GM04503 (cell line): ENCODE measurements around the gene PPP1R10.
"Not testable (repeated sequence)": the region's sequence is repeated elsewhere in the genome, so short reads cannot be mapped to it uniquely, and the experiment has no call there.

Experiments used
- DNase-seq: peaks from one replicate; pipeline ENCODE4 v3.0.0-alpha.2; 2012; ENCODE audit warnings: low read depth

The PPP1R10 gene

GRCh38 chr6:30616811-30617564 is at the start of gene PPP1R10:
TSS of gene PPP1R10 (minus strand) at chr6:30617243. CDS start at chr6:30609944, 7,299 bp downstream.
- DNase-seq, result peak; percentile 99

GRCh38 chr6:30666300-30666699 is 49.3 kb upstream of the PPP1R10 start:
- not testable (repeated sequence) for DNase-seq

- no peak for DNase-seq
Observed at GRCh38 chr6:30664994-30665767, 48.1 kb upstream of the PPP1R10 start.

DNA sequence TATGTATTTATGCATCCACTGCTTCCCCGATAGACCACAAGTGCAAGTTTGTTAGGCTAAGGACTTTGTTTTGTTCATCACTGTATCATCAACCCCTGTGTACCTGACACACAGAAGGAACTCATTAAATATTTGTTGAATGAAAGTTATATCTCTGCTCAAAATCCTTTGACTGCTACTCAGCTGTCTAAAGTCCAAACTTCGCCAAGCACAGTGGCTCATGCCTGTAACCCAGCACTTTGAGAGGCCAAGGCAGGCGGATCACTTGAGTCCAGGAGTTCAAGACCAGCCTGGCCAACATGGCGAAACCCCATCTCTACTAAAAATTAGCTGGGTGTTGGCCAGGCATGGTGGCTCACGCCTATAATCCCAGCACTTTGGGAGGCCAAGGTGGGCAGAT is 40.9 kb upstream of the PPP1R10 start:
- not testable (repeated sequence) for DNase-seq

- no peak for DNase-seq
Observed at GRCh38 chr6:30657454-30657853, 40.4 kb upstream of the PPP1R10 start.

DNA sequence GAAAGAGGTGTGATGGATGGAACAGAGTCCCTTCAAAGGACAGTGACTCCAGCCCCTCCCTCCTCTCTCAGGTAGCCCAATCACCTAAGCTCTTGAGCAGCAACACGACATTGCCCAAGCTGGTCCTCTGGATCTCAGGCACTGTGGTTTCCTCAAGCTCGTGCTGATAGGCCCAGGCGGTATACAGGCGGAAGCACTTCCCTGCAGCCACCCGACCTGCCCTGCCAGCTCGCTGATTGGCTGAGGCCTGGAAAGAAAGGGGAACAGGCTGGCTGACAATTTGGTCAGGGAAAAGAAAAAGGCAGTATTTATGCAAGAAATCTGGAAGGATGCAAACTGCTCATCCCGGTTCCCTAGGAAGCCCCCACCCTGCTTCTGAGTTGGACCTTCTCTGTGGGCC is 39.5 kb upstream of the PPP1R10 start:
- DNase-seq, result no peak

DNA sequence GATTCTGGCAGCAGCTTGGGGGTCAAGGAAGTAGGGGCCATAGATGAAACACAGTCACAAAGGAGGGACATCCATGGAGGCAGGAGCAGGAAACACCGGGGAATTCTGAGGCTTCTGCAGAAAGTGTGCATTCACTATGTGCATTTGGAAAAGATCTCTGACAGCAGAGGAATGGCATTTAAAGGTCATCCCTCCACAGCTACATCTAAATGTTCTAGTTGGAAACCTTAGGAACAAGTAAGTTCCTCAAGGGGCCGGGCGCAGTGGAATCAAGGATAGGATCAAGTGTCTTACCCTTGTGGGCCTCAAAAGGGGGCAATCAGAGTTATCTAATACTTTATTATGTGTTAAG is 38.7 kb upstream of the PPP1R10 start:
- no peak for DNase-seq

GRCh38 chr6:30654798-30655742 is 38.0 kb upstream of the PPP1R10 start:
- DNase-seq, result no peak

- DNase-seq, result no peak
Observed at GRCh38 chr6:30651143-30651542, 34.1 kb upstream of the PPP1R10 start.

DNA sequence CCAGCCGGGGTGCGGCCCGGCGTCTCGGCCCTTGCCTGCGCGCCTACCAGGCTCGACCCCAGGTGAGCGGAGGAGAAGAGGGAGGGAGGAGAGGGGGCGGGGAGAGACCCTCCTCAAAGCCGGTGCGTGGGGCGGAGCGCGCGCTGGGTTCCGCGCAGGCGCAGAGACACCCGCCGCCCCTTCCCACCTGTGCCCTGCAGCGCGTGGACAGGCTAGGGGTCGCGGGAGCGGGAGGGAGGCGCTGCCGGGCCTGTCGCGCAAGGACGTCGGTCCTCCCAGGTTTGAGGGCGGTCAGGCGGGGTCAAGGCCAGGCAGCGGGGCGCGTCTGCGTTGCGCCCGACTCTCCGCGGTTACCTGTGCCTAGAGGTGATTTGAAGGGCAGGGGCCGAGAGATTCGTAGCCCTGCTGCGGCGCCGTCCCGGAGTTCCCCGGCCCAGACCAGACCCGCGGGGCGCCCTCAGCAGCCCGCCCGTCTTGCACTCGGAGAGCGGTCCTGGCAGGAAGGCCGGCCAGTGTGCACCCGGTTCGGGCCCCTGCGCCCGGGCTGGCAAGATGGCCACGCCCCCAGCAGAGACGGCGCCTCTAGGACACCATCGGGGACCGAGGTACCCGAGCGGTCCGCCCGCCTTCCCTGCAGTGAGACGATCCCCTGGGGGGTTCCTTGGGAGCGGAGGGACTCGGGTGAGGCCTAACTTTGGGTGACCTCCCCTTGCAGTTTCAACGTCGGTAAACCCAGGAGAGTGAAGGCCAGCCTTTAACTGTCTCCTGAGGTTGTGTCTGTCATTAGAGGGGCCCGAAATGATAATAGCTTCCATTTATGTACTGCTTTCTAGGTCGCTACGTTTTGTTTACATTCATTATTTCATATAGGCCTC is 30.4 kb upstream of the PPP1R10 start:
- DNase-seq, result no peak

DNA sequence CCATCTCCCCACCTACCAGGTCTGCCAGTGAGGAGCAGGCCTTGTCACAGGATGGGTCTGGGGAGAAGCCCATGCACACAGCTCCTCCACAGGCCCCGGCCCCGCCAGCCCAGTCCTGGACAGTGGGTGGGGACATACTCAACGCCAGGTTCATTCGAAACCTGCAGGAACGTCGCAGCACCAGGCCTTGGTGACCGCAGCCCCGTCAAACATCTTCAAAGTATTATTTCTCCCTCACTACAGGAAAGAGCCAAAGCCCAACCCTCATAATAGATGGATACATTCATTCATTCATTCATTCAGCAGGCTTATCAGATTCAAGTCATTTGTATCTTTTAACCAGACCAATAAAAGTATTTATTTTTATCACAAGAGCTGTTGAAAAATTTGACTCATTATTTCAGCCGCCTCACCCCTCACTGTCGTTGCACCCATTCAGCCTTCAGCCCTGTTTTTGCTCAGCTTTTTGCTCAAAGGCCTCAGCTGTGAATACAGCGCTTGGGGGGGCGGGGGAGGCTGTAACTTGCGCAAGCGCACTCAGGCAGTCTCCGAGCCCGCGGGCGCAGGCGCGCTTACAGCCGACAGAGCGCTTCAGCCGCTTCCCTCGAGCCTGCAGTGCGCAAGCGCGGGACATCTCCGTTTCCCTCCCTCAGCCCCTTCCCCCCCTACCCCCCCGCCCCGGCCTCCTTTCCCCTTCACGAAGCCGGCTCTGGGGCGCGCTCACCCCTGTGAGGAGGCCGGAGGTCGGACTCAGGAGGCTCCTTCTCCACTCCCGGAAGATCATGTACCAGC is 29.6 kb upstream of the PPP1R10 start, which contains the start of gene C6orf136:
Gene C6orf136 (plus strand): TSS at position 684 of the 792 bp plus-strand sequence. CDS start 99 bp downstream, at position 783.
- DNase-seq, result no peak

- no peak for DNase-seq
Observed at GRCh38 chr6:30645989-30646388, 28.9 kb upstream of the PPP1R10 start.

DNA sequence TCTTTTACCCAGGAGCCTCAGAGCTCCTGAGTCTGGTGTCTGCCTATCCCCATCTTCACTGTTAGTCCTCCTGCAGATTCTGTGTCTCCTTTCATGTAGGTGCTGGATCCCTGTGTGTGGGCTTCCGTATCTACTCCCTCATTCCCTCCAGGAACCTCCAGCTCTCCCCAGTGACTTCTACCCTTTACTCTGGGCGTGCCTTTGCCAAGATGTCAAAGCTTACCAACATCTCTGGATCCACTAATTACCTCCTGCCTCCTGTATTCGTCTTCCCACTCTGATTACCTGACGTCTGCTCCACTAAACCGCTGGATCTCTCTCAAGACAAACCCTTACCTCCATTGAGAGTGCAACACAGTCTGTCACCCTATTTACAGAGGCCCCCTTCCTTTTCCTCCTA is 27.7 kb upstream of the PPP1R10 start:
- DNase-seq, result no peak

- no peak for DNase-seq
Observed at GRCh38 chr6:30643656-30644055, 26.6 kb upstream of the PPP1R10 start.

DNA sequence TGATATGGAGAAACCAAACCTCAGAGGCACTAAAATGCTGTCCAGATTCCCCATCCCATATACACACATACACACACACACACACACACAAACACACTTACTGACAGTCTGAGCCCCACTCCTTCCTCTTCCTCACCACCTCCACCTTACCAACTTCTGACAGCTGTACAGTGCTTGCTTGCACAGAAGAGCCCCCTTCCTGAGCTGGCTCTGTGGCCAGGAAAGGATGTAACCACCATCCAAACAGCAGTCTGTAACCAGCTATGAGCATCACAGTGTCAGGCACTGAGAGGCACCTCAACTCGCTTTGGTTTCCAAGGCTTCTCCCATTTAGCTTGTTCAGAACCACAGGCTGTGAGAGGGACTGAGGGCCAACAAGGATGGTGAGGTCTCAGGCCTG is 24.0 kb upstream of the PPP1R10 start:
- no peak for DNase-seq

DNA sequence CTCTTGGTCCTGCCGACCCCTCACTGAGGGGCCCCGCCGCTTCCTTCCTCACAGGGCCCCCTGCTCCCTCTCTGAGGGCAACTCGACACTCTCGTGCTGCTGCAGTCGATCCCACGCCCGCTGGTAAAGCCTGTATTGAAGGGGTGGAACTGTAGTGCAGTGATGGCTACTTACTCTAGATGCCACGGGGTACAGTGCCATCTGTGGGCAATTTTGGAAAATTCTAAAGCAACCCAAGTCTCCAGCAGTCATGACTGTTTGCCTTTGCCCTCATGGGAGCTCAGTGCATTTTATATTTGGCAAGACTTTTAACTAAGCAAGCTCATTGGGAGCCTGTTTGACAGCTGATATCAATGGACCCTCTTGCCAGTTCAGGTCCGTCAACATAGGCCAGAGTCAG is 23.4 kb upstream of the PPP1R10 start:
- no peak for DNase-seq

GRCh38 chr6:30635834-30636233 is 18.8 kb upstream of the PPP1R10 start:
- no peak for DNase-seq

DNA sequence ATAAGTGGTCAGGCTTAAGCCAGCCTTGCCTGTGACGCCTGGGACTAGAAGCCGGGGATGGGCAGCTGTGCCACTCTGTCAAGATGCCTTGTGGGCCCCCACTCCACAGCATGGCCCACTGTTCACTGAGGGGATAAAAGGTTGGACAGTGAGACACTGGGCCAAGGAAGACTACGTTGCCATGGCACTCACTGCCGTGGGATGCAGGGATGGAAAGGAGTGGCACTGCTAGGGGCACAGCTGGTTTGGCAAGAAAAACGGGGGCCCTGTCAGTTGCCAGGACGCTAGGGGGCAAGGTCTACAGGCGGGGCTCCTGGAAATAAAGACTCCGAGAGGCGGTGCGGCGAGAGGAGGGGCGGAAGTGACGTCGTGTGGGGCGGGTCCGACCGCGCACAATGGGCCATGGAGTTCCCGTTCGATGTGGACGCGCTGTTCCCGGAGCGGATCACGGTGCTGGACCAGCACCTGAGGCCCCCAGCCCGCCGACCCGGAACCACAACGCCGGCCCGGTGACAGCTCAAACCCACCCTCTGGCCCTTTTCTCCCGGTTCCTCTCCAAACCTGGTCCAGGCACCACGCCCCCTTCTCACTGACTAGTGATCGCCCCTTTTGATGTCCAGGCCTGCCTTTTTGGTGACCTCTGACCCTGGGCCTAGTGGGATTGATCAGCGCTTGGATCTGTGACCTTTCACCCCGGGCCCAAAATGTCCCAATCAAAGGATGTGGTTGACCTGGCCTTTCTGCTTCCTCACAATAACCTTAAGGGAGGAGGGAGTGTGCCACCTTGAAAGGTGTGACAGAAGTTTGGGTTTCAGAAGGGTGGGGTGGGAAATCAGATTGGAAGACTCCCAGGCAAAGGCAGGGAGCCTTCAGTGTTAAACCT is 9.7 kb upstream of the PPP1R10 start, which contains the start of gene ATAT1:
Gene ATAT1 (plus strand): TSS at position 391 of the 883 bp plus-strand sequence.
- DNase-seq, result no peak

- DNase-seq, result no peak
Observed at GRCh38 chr6:30625511-30625910, 8.5 kb upstream of the PPP1R10 start.
